K562 (cell line): ENCODE data around the gene CGN.

Source experiments
- FOXP1 ChIP-seq: sonication (generic); formaldehyde crosslinking; IDR thresholded peaks from 2 replicates; pipeline ENCODE4 v1.8.0; 2022; ENCODE audit warnings: mild to moderate bottlenecking, missing genetic modification reagents
- JUN ChIP-seq, 2 experiments: sonication (generic) in 1 of 2; formaldehyde crosslinking in 1 of 2; IDR thresholded peaks; 2 replicates each; pipeline versions ENCODE4 v1.6.1 to v1.8.0; 2012 to 2022; ENCODE audit warnings: borderline replicate concordance in 2 of 2, mild to moderate bottlenecking in 2 of 2, improper control_type of control experiment in 1 of 2, low read depth in 1 of 2, low read length in 1 of 2, missing genetic modification reagents in 1 of 2
- MXI1 ChIP-seq: IDR thresholded peaks from 2 replicates; pipeline ENCODE4 v1.6.1; 2011; ENCODE audit warnings: low read depth, mild to moderate bottlenecking, improper control_type of control experiment, low read length
- NR2F6 ChIP-seq: fragments of 450-650 bp; formaldehyde crosslinking; IDR thresholded peaks from 2 replicates; pipeline ENCODE4 v1.4.0; 2020; ENCODE audit warnings: mild to moderate bottlenecking
- POLR2A ChIP-seq: fragments of 450-650 bp; conservative IDR thresholded peaks from 2 replicates; pipeline ENCODE4 v1.6.1; 2016
- POLR2AphosphoS5 ChIP-seq: IDR thresholded peaks from 2 replicates; pipeline ENCODE4 v1.6.1; 2011; ENCODE audit warnings: mild to moderate bottlenecking, low read depth, low read length, moderate library complexity; ENCODE audit not compliant: control insufficient read depth, insufficient read depth
- RB1 ChIP-seq: fragments of 450-650 bp; IDR thresholded peaks from 2 replicates; pipeline ENCODE4 v1.6.1; 2017; ENCODE audit warnings: low read depth, mild to moderate bottlenecking
- RFX1 ChIP-seq: fragments of 450-650 bp; IDR thresholded peaks from 2 replicates; pipeline ENCODE4 v1.6.1; 2016; ENCODE audit warnings: mild to moderate bottlenecking, moderate library complexity
- SLC30A9 ChIP-seq: fragments of 250-450 bp; sonication (Bioruptor Pico); IDR thresholded peaks from 2 replicates; pipeline ENCODE4 v1.8.0; 2022; ENCODE audit warnings: mild to moderate bottlenecking, moderate library complexity
- SP1 ChIP-seq: sonication (generic); formaldehyde crosslinking; IDR thresholded peaks from 2 replicates; pipeline ENCODE4 v1.8.1; 2022; ENCODE audit warnings: mild to moderate bottlenecking, missing genetic modification reagents
- SP2 ChIP-seq: IDR thresholded peaks from 2 replicates; pipeline ENCODE4 v1.6.1; 2011; ENCODE audit warnings: mild to moderate bottlenecking, low read depth, low read length, moderate library complexity; ENCODE audit not compliant: poor library complexity, severe bottlenecking; ENCODE audit errors: extremely low read depth
- SPI1 ChIP-seq: IDR thresholded peaks from 2 replicates; pipeline ENCODE4 v1.6.1; 2011; ENCODE audit warnings: low read depth, low read length, control low read depth, borderline replicate concordance
- ZNF23 ChIP-seq: fragments of 250-450 bp; sonication (Bioruptor Pico); IDR thresholded peaks from 2 replicates; pipeline ENCODE4 v1.4.0; 2020; ENCODE audit warnings: mild to moderate bottlenecking
- TF ChIP-seq, protein P1 (sequence below): fragments of 250-450 bp; sonication (Bioruptor Pico); IDR thresholded peaks from 2 replicates; pipeline ENCODE4 v1.5.0; 2020; ENCODE audit warnings: mild to moderate bottlenecking, borderline replicate concordance

DNA sequence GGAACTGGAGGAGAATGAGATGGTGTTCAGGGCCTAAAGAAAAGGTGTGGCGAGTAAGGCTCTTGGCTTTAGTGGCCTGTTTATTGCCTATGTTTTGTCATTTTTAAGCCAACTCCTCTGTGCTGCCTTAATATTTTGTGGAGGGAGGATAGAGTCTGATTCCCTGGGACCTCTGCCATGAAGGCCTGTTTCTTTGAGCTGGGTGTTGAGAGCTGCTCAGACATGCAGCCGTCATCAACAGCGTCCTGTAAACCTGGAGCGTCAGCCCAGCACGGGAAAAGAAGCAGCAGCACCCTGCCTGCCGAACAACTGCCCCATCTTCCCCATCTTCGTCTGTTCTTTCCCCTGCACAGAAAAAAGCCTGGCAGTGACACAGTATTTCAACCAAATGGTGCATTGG, 73.6 kb downstream of the CGN start:
- TF ChIP-seq NR2F6 (CRISPR knock-in tag) (no peak), FOXP1 (CRISPR knock-in tag) (no peak), SP1 (CRISPR knock-in tag) (no peak), SLC30A9 (no peak), POLR2AphosphoS5 (no peak), RFX1 (no peak), POLR2A (no peak), SP2 (no peak), ZNF23 (no peak), RB1 (no peak), SPI1 (no peak), MXI1 (no peak), JUN (IDR thresholded peaks at IDR 0.05; ENCODE audit: borderline replicate concordance, low read depth, low read length) (no peak), JUN (CRISPR knock-in tag; IDR thresholded peaks at IDR 0.05; ENCODE audit: borderline replicate concordance) (no peak)
- TF ChIP-seq, protein P1, sequence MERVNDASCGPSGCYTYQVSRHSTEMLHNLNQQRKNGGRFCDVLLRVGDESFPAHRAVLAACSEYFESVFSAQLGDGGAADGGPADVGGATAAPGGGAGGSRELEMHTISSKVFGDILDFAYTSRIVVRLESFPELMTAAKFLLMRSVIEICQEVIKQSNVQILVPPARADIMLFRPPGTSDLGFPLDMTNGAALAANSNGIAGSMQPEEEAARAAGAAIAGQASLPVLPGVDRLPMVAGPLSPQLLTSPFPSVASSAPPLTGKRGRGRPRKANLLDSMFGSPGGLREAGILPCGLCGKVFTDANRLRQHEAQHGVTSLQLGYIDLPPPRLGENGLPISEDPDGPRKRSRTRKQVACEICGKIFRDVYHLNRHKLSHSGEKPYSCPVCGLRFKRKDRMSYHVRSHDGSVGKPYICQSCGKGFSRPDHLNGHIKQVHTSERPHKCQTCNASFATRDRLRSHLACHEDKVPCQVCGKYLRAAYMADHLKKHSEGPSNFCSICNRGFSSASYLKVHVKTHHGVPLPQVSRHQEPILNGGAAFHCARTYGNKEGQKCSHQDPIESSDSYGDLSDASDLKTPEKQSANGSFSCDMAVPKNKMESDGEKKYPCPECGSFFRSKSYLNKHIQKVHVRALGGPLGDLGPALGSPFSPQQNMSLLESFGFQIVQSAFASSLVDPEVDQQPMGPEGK (CRISPR knock-in tag) = no peak
